Measurements from ENCODE around the gene RNF13. TPM values are rescaled to one million over a fixed set of nuclear protein-coding genes. Genes with fewer than 3 reads are reported as not detected.

RNF13 gene
- total RNA-seq, 1 experiment from 2014 or later, result 28.9 TPM

DNA sequence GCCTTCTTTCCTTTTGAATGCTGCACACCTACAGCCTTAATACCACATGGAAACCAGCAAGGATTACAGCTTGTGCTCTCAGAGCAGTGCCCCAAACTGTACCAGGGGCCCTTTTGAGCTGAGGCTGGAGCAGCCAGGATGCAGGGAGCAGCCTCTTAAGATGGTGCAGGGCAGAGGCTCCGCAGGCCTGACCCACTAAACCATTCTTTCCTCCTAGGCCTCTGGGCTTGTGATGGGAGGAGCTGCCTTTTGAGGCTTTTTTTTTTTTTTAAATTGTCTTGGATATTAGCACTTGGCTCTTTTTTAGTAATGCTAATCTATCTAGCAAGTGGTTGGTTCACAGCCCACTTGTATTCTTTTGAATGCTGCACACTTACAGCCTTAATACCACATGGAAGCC is 120.0 kb downstream of the RNF13 start:
- POLR2A ChIA-PET, result interaction anchor here (0.6 kb wide), 1 partner anchor 198 kb away, joined by 3 read pairs; no protein-coding TSS in a partner anchor
- CTCF ChIA-PET, result interaction anchor here (0.6 to 0.8 kb wide), 2 partner anchors 13 to 24 kb away, joined by 3 read pairs; no protein-coding TSS in a partner anchor
- DNase-seq (ENCODE audit: low spot score) (no peak), ATAC-seq (no peak)
- peaks cover 31% of the 10 kb centered on the region for H3K9me3 Mint-ChIP-seq
- peaks cover 47% of the 10 kb centered on the region for H3K36me3 Mint-ChIP-seq
- H3K27me3 Mint-ChIP-seq (ENCODE audit: low read depth), result no peaks in the 10 kb centered on the region
- no peak overlapping the region for H3K4me3 Mint-ChIP-seq
- TF ChIP-seq, protein P1, sequence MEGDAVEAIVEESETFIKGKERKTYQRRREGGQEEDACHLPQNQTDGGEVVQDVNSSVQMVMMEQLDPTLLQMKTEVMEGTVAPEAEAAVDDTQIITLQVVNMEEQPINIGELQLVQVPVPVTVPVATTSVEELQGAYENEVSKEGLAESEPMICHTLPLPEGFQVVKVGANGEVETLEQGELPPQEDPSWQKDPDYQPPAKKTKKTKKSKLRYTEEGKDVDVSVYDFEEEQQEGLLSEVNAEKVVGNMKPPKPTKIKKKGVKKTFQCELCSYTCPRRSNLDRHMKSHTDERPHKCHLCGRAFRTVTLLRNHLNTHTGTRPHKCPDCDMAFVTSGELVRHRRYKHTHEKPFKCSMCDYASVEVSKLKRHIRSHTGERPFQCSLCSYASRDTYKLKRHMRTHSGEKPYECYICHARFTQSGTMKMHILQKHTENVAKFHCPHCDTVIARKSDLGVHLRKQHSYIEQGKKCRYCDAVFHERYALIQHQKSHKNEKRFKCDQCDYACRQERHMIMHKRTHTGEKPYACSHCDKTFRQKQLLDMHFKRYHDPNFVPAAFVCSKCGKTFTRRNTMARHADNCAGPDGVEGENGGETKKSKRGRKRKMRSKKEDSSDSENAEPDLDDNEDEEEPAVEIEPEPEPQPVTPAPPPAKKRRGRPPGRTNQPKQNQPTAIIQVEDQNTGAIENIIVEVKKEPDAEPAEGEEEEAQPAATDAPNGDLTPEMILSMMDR (IDR thresholded peaks at IDR 0.05), result no peak
- no peak for TF ChIP-seq SMAD3 (CRISPR knock-in tag; IDR thresholded peaks at IDR 0.05; ENCODE audit: borderline replicate concordance)
- TF ChIP-seq CBFB (CRISPR knock-in tag; IDR thresholded peaks at IDR 0.05; ENCODE audit: low read depth), result no peak
- no peak for TF ChIP-seq ZNF219 (CRISPR knock-in tag; IDR thresholded peaks at IDR 0.05; ENCODE audit: borderline replicate concordance)
- no peak for TF ChIP-seq ZNF232 (CRISPR knock-in tag; IDR thresholded peaks at IDR 0.05)
- no peak for TF ChIP-seq MYBL2 (CRISPR knock-in tag; IDR thresholded peaks at IDR 0.05)
- no peak for TF ChIP-seq TP53 (CRISPR knock-in tag; IDR thresholded peaks at IDR 0.05)
- TF ChIP-seq CREB1 (CRISPR knock-in tag; IDR thresholded peaks at IDR 0.05), result no peak
- no peak for TF ChIP-seq HMGA2 (CRISPR knock-in tag; IDR thresholded peaks at IDR 0.05)
- TF ChIP-seq, protein P2, sequence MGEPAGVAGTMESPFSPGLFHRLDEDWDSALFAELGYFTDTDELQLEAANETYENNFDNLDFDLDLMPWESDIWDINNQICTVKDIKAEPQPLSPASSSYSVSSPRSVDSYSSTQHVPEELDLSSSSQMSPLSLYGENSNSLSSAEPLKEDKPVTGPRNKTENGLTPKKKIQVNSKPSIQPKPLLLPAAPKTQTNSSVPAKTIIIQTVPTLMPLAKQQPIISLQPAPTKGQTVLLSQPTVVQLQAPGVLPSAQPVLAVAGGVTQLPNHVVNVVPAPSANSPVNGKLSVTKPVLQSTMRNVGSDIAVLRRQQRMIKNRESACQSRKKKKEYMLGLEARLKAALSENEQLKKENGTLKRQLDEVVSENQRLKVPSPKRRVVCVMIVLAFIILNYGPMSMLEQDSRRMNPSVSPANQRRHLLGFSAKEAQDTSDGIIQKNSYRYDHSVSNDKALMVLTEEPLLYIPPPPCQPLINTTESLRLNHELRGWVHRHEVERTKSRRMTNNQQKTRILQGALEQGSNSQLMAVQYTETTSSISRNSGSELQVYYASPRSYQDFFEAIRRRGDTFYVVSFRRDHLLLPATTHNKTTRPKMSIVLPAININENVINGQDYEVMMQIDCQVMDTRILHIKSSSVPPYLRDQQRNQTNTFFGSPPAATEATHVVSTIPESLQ (CRISPR knock-in tag; IDR thresholded peaks at IDR 0.05), result no peak
- no peak for TF ChIP-seq CREM (CRISPR knock-in tag; IDR thresholded peaks at IDR 0.05)
- no peak for TF ChIP-seq KAT7 (CRISPR knock-in tag; IDR thresholded peaks at IDR 0.05; ENCODE audit: borderline replicate concordance)
- TF ChIP-seq ESRRA (CRISPR knock-in tag; IDR thresholded peaks at IDR 0.05; ENCODE audit: borderline replicate concordance), result no peak
- TF ChIP-seq, protein P3, sequence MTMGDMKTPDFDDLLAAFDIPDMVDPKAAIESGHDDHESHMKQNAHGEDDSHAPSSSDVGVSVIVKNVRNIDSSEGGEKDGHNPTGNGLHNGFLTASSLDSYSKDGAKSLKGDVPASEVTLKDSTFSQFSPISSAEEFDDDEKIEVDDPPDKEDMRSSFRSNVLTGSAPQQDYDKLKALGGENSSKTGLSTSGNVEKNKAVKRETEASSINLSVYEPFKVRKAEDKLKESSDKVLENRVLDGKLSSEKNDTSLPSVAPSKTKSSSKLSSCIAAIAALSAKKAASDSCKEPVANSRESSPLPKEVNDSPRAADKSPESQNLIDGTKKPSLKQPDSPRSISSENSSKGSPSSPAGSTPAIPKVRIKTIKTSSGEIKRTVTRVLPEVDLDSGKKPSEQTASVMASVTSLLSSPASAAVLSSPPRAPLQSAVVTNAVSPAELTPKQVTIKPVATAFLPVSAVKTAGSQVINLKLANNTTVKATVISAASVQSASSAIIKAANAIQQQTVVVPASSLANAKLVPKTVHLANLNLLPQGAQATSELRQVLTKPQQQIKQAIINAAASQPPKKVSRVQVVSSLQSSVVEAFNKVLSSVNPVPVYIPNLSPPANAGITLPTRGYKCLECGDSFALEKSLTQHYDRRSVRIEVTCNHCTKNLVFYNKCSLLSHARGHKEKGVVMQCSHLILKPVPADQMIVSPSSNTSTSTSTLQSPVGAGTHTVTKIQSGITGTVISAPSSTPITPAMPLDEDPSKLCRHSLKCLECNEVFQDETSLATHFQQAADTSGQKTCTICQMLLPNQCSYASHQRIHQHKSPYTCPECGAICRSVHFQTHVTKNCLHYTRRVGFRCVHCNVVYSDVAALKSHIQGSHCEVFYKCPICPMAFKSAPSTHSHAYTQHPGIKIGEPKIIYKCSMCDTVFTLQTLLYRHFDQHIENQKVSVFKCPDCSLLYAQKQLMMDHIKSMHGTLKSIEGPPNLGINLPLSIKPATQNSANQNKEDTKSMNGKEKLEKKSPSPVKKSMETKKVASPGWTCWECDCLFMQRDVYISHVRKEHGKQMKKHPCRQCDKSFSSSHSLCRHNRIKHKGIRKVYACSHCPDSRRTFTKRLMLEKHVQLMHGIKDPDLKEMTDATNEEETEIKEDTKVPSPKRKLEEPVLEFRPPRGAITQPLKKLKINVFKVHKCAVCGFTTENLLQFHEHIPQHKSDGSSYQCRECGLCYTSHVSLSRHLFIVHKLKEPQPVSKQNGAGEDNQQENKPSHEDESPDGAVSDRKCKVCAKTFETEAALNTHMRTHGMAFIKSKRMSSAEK (CRISPR knock-in tag; IDR thresholded peaks at IDR 0.05; ENCODE audit: borderline replicate concordance), result no peak
- TF ChIP-seq, protein P4, sequence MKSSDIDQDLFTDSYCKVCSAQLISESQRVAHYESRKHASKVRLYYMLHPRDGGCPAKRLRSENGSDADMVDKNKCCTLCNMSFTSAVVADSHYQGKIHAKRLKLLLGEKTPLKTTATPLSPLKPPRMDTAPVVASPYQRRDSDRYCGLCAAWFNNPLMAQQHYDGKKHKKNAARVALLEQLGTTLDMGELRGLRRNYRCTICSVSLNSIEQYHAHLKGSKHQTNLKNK (CRISPR knock-in tag; IDR thresholded peaks at IDR 0.05), result no peak
- TF ChIP-seq ZNF121 (CRISPR knock-in tag; IDR thresholded peaks at IDR 0.05), result no peak
- TF ChIP-seq NR2C2 (CRISPR knock-in tag; IDR thresholded peaks at IDR 0.05), result no peak
- no peak for TF ChIP-seq NR3C1 (CRISPR knock-in tag; conservative IDR thresholded peaks at IDR 0.05; ENCODE audit: low read depth)
- TF ChIP-seq, protein P5, sequence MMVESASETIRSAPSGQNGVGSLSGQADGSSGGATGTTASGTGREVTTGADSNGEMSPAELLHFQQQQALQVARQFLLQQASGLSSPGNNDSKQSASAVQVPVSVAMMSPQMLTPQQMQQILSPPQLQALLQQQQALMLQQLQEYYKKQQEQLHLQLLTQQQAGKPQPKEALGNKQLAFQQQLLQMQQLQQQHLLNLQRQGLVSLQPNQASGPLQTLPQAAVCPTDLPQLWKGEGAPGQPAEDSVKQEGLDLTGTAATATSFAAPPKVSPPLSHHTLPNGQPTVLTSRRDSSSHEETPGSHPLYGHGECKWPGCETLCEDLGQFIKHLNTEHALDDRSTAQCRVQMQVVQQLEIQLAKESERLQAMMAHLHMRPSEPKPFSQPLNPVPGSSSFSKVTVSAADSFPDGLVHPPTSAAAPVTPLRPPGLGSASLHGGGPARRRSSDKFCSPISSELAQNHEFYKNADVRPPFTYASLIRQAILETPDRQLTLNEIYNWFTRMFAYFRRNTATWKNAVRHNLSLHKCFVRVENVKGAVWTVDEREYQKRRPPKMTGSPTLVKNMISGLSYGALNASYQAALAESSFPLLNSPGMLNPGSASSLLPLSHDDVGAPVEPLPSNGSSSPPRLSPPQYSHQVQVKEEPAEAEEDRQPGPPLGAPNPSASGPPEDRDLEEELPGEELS (CRISPR knock-in tag; IDR thresholded peaks at IDR 0.05), result no peak
- H3K4me1 Mint-ChIP-seq, result no peaks in the 10 kb centered on the region
- no peak overlapping the region for H3K27ac Mint-ChIP-seq

Data from WTC11 (cell line).